ENCODE data around the gene CDK5RAP1. TPM values are rescaled to one million over a fixed set of nuclear protein-coding genes. Genes with fewer than 3 reads are reported as not detected.
A peak's percentile ranks its signal among the peaks of the same experiment; 100 is the strongest.

The CDK5RAP1 gene
- total RNA-seq, 1 donor from 2014 or later: 26.6 TPM

- no peaks in the 10 kb centered on the region for H3K4me1 ChIP-seq
- H3K27ac ChIP-seq: no peak overlapping the region
- H3K9me3 ChIP-seq: no peaks in the 10 kb centered on the region
- no peak overlapping the region for H3K4me3 ChIP-seq
- H3K27me3 ChIP-seq: no peaks in the 10 kb centered on the region
- no peak for TF ChIP-seq CTCF (IDR thresholded peaks at IDR 0.05)
- ATAC-seq (no peak), DNase-seq (no peak)
- H3K36me3 ChIP-seq: no peaks in the 10 kb centered on the region
- intact Hi-C loops (cut with DNase I): no loop called here
Observed at GRCh38 chr20:33322456-33322855, 78.9 kb downstream of the CDK5RAP1 start.

DNA sequence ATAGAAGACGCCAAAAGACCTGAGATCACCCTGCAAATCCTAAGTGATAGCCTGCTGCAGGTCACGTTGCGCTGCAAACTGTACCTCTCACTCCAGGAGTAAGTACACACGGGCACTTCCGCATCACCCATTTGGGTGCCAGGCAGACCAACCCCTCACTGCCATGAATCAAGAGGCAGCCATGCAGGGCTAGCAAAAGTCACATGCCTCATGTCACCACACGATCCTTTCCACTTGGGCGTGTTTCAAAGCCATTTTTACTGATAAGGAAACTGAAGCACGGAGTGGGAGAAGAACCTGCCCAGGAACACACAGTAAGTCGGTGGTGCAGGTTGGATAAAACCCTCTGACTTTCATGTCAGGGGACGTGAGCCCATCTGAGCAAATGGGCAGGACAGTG is 81.3 kb downstream of the CDK5RAP1 start:
- Histone ChIP-seq H3K4me1 (no peaks in the 10 kb centered on the region), H3K9me3 (no peaks in the 10 kb centered on the region), H3K36me3 (no peaks in the 10 kb centered on the region), H3K4me3 (no peak overlapping the region), H3K27me3 (no peaks in the 10 kb centered on the region), H3K27ac (no peak overlapping the region)
- TF ChIP-seq CTCF (IDR thresholded peaks at IDR 0.05): no peak
- intact Hi-C loops (cut with DNase I): no loop called here
- ATAC-seq (no peak), DNase-seq (no peak)

DNA sequence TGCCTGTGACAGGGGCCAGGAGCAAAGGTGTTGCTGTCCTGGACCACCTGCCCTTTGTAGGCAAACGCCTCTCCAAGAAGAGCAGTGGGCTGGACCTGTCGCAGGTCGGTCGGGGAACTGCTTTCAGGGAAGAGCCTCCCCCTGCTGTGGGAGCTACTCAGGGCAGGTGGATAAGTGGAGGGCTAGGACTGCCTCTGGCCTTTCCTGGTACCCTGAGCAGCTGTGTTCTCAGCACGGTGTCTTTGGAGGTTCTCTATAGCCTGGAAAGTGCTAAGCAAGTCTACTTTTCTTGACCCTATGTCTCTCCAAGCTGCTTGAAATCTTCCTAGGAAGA is 83.3 kb downstream of the CDK5RAP1 start:
- no peak overlapping the region for H3K4me3 ChIP-seq
- no peak for DNase-seq
- no peaks in the 10 kb centered on the region for H3K4me1 ChIP-seq
- TF ChIP-seq CTCF (IDR thresholded peaks at IDR 0.05): no peak
- no peaks in the 10 kb centered on the region for H3K9me3 ChIP-seq
- no peaks in the 10 kb centered on the region for H3K36me3 ChIP-seq
- no peaks in the 10 kb centered on the region for H3K27me3 ChIP-seq
- H3K27ac ChIP-seq: no peak overlapping the region
- intact Hi-C loops (cut with DNase I): no loop called here
- ATAC-seq: no peak

DNA sequence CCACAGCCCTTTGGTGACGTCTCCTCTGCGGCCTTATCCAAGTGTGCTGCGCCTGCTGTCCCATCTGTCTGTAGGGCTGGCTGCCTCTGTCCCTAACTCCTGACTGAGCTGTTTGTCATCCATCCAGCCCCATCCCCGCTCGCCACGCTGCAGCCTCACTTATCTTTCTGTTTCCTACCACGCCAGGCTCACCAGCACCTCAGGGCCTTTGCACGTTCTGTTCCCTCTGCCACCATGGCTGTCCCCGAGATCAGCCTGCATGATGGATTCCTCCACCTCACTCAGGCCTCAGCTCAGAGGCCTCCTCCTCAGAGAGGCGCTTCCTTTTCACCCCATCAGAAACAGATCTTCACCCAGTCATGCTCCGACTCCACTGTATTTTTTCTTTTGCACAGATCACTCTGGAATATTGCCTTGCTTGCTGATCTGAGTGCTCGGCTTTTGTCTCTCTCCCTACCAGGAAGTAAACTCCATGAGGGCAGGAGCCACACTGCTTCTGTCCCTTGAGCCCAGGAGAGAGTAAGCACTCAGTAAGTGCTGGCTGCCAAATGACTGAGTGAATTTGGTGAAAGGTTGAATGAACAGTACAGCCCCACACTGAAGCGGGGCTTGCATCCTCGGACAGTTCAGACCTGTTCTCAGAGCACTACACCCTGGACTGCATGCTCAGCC is 83.8 kb downstream of the CDK5RAP1 start:
- peak; percentile 10 for ATAC-seq
- Histone ChIP-seq H3K27ac (no peak overlapping the region), H3K27me3 (no peaks in the 10 kb centered on the region)

GRCh38 chr20:33316958-33317357 is 84.4 kb downstream of the CDK5RAP1 start:
- Histone ChIP-seq H3K9me3 (no peaks in the 10 kb centered on the region), H3K36me3 (no peaks in the 10 kb centered on the region), H3K4me3 (no peak overlapping the region), H3K27ac (no peak overlapping the region), H3K4me1 (no peaks in the 10 kb centered on the region), H3K27me3 (no peaks in the 10 kb centered on the region)
- DNase-seq (no peak), ATAC-seq (no peak)
- TF ChIP-seq CTCF (IDR thresholded peaks at IDR 0.05): no peak
- intact Hi-C loops (cut with DNase I): no loop called here

More for the DNA sequence above, 83.8 kb downstream of the CDK5RAP1 start:
- H3K4me3 ChIP-seq: no peak overlapping the region
- intact Hi-C loops (cut with DNase I): no loop called here
- no peak for TF ChIP-seq CTCF (IDR thresholded peaks at IDR 0.05)
- no peaks in the 10 kb centered on the region for H3K36me3 ChIP-seq
- no peak for DNase-seq
- no peaks in the 10 kb centered on the region for H3K4me1 ChIP-seq
- H3K9me3 ChIP-seq: no peaks in the 10 kb centered on the region

DNA sequence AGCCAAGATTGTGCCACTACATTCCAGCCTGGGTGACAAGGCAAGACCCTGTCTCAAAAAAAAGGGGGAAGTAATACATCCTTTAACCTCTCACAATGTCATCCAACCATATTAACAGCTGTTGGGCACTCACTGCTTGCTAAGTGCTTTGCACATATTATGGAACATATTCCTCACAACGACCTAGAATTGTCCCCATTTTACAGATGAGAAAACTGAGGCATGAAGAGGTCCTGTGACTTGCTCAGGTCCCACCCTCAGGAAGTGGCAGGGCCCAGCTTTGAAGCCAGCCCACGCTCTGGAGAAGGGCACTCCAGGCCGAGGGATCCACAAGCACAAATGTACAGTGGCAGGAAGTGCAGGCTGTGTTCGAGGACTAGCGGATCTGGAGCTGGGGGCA is 85.0 kb downstream of the CDK5RAP1 start:
- Histone ChIP-seq H3K4me3 (no peak overlapping the region), H3K36me3 (no peaks in the 10 kb centered on the region), H3K27me3 (no peaks in the 10 kb centered on the region), H3K4me1 (no peaks in the 10 kb centered on the region), H3K9me3 (no peaks in the 10 kb centered on the region), H3K27ac (no peak overlapping the region)
- DNase-seq (no peak), ATAC-seq (no peak)
- TF ChIP-seq CTCF (IDR thresholded peaks at IDR 0.05): no peak
- intact Hi-C loops (cut with DNase I): no loop called here

All from upper lobe of right lung (tissue), 1 donor.